Measurements from ENCODE around the gene GNA14.
"Not testable (repeated sequence)": the region's sequence is repeated elsewhere in the genome, so short reads cannot be mapped to it uniquely, and the experiment has no call there.

Gene GNA14

GRCh38 chr9:77403239-77403638 lies 244.9 kb downstream of the GNA14 start:
- DNase-seq (ENCODE audit: insufficient read length, low spot score) (no peak), FAIRE-seq (no peak)

GRCh38 chr9:77402286-77402685 lies 245.8 kb downstream of the GNA14 start:
- FAIRE-seq, result no peak
- TF ChIP-seq CTCF (IDR thresholded peaks at IDR 0.05; ENCODE audit: insufficient read depth, missing control alignments), result no peak
- DNase-seq (ENCODE audit: insufficient read length, low spot score), result no peak

More at GRCh38 chr9:77403239-77403638, 244.9 kb downstream of the GNA14 start:
- no peak for TF ChIP-seq CTCF (IDR thresholded peaks at IDR 0.05; ENCODE audit: insufficient read depth, missing control alignments)

GRCh38 chr9:77399964-77400363 lies 248.2 kb downstream of the GNA14 start:
- TF ChIP-seq CTCF (IDR thresholded peaks at IDR 0.05; ENCODE audit: insufficient read depth, missing control alignments), result no peak
- no peak for FAIRE-seq
- DNase-seq (ENCODE audit: insufficient read length, low spot score), result no peak

- not testable (repeated sequence) for DNase-seq (ENCODE audit: insufficient read length, low spot score)
Observed at GRCh38 chr9:77398581-77398980, 249.5 kb downstream of the GNA14 start.

GRCh38 chr9:77392328-77392727 lies 255.8 kb downstream of the GNA14 start:
- no peak for TF ChIP-seq CTCF (IDR thresholded peaks at IDR 0.05; ENCODE audit: insufficient read depth, missing control alignments)
- no peak for DNase-seq (ENCODE audit: insufficient read length, low spot score)
- FAIRE-seq, result no peak

More at GRCh38 chr9:77398581-77398980, 249.5 kb downstream of the GNA14 start:
- not testable (repeated sequence) for FAIRE-seq

GRCh38 chr9:77391834-77392233 lies 256.3 kb downstream of the GNA14 start:
- FAIRE-seq, result no peak
- TF ChIP-seq CTCF (IDR thresholded peaks at IDR 0.05; ENCODE audit: insufficient read depth, missing control alignments), result no peak
- no peak for DNase-seq (ENCODE audit: insufficient read length, low spot score)

GRCh38 chr9:77386187-77386586 lies 261.9 kb downstream of the GNA14 start:
- DNase-seq (ENCODE audit: insufficient read length, low spot score) (no peak), FAIRE-seq (no peak)
- no peak for TF ChIP-seq CTCF (IDR thresholded peaks at IDR 0.05; ENCODE audit: insufficient read depth, missing control alignments)

- peak; percentile 6 for FAIRE-seq
- DNase-seq (ENCODE audit: insufficient read length, low spot score), result no peak
- TF ChIP-seq CTCF (IDR thresholded peaks at IDR 0.05; ENCODE audit: insufficient read depth, missing control alignments), result no peak
Observed at GRCh38 chr9:77384406-77384805, 263.7 kb downstream of the GNA14 start.

Data from D721Med (cell line).